MCF 10A (cell line): Measurements from ENCODE around the gene FNBP1. TPM values are rescaled to one million over a fixed set of nuclear protein-coding genes. Genes with fewer than 3 reads are reported as not detected.

Source experiments
- BruUV-seq: library from RNA; stranded (reverse); fragments of 400-500 nt; replicated peaks from 2 replicates; lab custom pipeline; 2021; lab: Mats Ljungman, UMichigan
- CTCF ChIA-PET: fragments of 300-600 bp; sonication (Branson Sonifier 250); formaldehyde crosslinking; extraction: SDS; loops from one replicate; lab custom pipeline; 2021; ENCODE audit warnings: antibody characterized with exemption, inconsistent platforms; lab: Yijun Ruan, JAX
- POLR2A ChIA-PET: fragments of 300-600, 350-650 bp; sonication (Branson Sonifier 250); formaldehyde crosslinking; extraction: SDS; loops from one replicate; lab custom pipeline; 2020; ENCODE audit warnings: antibody characterized with exemption, inconsistent platforms; lab: Yijun Ruan, JAX
- DNase-seq: peaks from one replicate; pipeline ENCODE4 v3.0.0-alpha.2; 2018; ENCODE audit not compliant: unreplicated experiment
- H3K27ac Mint-ChIP-seq: one replicate; pipeline ENCODE4 v1.8.0; 2022; ENCODE audit warnings: mild to moderate bottlenecking, low read depth, mixed read lengths; ENCODE audit not compliant: unreplicated experiment
- H3K27me3 Mint-ChIP-seq: one replicate; pipeline ENCODE4 v1.8.0; 2022; ENCODE audit warnings: mixed read lengths; ENCODE audit not compliant: insufficient read depth, unreplicated experiment
- H3K36me3 Mint-ChIP-seq: one replicate; pipeline ENCODE4 v1.8.0; 2022; ENCODE audit warnings: mild to moderate bottlenecking, moderate library complexity, mixed read lengths; ENCODE audit not compliant: insufficient read depth, unreplicated experiment
- H3K4me1 Mint-ChIP-seq: one replicate; pipeline ENCODE4 v1.8.0; 2022; ENCODE audit warnings: mixed read lengths; ENCODE audit not compliant: insufficient read depth, unreplicated experiment
- H3K4me3 Mint-ChIP-seq: one replicate; pipeline ENCODE4 v1.8.0; 2022; ENCODE audit warnings: mild to moderate bottlenecking, moderate library complexity, mixed read lengths; ENCODE audit not compliant: unreplicated experiment
- H3K9me3 Mint-ChIP-seq: one replicate; pipeline ENCODE4 v1.8.0; 2022; ENCODE audit warnings: mixed read lengths; ENCODE audit not compliant: unreplicated experiment
- intact Hi-C: fragments of 100-400 bp; cut with micrococcal nuclease; formaldehyde crosslinking; loops from 2 replicates; pipeline ENCODE4 v1.14.1; 2022
- total RNA-seq: library from RNA; stranded (reverse); gene quantifications from 2 replicates; pipeline ENCODE4 v1.2.3, GENCODE V29; 2022
- TF ChIP-seq, protein P1 (sequence below): fragments of 200-600 bp; IDR thresholded peaks from one replicate; pipeline ENCODE4 v1.8.0; 2022; ENCODE audit warnings: antibody characterized with exemption, mild to moderate bottlenecking; ENCODE audit not compliant: unreplicated experiment

The FNBP1 gene
- total RNA-seq, 1 experiment from 2014 or later, result 24.4 TPM

DNA sequence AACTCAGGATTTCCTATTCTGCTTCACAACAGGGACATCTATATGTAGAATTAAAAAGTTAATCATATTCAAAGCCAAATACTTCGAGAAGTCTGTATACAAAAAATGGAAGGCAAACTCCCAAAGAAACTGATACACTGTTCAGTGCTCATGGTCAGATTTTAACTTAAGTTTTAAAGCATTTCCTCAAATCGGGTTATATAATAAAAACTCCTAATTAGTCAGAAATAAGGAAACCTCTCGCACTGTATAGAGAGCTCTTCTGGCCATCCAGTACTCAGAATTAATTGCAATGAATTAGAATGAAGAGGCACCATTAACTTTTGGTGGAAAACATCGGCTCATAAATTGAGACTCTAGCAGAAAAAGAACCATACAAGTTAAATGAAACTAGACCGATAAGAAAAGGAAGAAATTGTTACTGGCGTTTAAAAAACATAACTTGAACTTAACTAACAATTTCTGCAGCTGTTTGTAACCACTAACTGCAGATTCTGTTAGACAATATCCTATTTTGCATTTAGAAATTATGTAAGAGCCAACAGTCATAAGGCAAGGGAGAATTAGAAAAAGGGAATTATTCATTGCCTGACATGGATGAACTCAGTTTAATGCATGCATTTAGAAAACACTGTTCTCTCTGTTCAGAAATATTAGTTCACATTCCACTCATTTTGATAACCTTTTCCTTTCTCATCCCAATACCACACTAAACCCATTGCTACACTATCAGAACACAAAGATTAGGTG is 96.6 kb downstream of the FNBP1 start:
- no TSS peak for BruUV-seq
- no peaks in the 10 kb centered on the region for H3K9me3 Mint-ChIP-seq
- no peaks in the 10 kb centered on the region for H3K27me3 Mint-ChIP-seq
- POLR2A ChIA-PET, result no interaction called here
- H3K36me3 Mint-ChIP-seq, result peaks cover 10% of the 10 kb centered on the region
- CTCF ChIA-PET, result no interaction called here
- H3K4me1 Mint-ChIP-seq, result no peaks in the 10 kb centered on the region
- intact Hi-C loops, result no loop called here
- TF ChIP-seq, protein P1, sequence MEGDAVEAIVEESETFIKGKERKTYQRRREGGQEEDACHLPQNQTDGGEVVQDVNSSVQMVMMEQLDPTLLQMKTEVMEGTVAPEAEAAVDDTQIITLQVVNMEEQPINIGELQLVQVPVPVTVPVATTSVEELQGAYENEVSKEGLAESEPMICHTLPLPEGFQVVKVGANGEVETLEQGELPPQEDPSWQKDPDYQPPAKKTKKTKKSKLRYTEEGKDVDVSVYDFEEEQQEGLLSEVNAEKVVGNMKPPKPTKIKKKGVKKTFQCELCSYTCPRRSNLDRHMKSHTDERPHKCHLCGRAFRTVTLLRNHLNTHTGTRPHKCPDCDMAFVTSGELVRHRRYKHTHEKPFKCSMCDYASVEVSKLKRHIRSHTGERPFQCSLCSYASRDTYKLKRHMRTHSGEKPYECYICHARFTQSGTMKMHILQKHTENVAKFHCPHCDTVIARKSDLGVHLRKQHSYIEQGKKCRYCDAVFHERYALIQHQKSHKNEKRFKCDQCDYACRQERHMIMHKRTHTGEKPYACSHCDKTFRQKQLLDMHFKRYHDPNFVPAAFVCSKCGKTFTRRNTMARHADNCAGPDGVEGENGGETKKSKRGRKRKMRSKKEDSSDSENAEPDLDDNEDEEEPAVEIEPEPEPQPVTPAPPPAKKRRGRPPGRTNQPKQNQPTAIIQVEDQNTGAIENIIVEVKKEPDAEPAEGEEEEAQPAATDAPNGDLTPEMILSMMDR, result no peak
- H3K4me3 Mint-ChIP-seq, result no peak overlapping the region
- no peak overlapping the region for H3K27ac Mint-ChIP-seq
- no peak for DNase-seq

DNA sequence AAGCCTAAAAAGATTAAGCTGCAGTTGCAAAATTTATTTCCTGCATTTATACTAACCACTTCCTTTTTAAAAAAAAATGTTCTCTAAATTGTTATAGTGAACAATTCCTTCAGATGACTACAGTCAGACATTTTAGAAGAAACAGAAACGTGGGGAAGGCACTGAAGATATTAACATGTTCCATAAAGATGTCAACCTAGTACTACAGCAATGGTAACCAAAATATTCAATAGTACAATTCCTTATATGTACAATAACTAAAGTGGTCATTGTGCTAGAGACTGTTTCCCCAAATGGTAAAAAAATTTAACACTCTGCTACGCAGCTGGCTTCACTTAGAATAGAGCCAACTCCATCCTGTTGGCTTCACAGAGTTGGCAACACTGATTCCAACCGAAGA is 97.7 kb downstream of the FNBP1 start:
- BruUV-seq, result no TSS peak
- CTCF ChIA-PET, result no interaction called here

DNA sequence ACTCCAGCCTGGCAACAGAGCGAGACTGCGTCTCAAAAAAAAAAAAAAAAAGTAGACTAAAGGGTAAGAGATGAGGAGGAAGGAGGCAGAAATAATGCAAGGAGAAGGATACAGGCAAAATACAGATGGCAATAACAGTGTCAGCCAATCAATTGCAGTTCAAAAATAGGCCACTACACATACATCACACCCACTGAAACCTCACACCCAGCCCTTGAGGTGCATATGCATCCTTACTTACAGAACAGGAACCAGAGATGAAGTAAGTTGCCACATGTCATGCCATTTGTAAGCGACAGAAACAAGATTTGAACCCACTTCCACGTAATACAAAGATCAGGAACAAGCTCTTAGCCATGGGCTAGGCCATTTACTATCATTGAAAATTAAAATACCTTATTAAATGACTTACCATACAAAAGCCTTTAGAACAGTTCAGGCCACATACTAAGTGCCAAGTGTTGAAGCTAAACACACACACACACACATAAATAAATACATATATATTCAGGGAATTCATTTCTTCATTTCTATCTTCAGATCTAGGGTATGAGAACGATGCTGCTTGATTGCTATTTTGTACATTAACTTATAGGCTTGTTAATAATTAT is 98.4 kb downstream of the FNBP1 start:
- H3K4me3 Mint-ChIP-seq, result no peak overlapping the region
- TF ChIP-seq, protein P1, result no peak
- POLR2A ChIA-PET, result interaction anchor here (0.5 kb wide), 1 partner anchor 19 kb away, joined by 4 read pairs; no protein-coding TSS in a partner anchor
- H3K27ac Mint-ChIP-seq, result no peak overlapping the region
- no peak for DNase-seq
- BruUV-seq, result no TSS peak
- H3K9me3 Mint-ChIP-seq, result no peaks in the 10 kb centered on the region
- H3K27me3 Mint-ChIP-seq, result no peaks in the 10 kb centered on the region
- intact Hi-C loops, result no loop called here
- no peaks in the 10 kb centered on the region for H3K4me1 Mint-ChIP-seq
- peaks cover 10% of the 10 kb centered on the region for H3K36me3 Mint-ChIP-seq
- CTCF ChIA-PET, result no interaction called here

More for the DNA sequence above, 97.7 kb downstream of the FNBP1 start:
- no peak overlapping the region for H3K4me3 Mint-ChIP-seq
- POLR2A ChIA-PET, result interaction anchor here (0.5 kb wide), 1 partner anchor 18 kb away, joined by 4 read pairs; no protein-coding TSS in a partner anchor
- H3K27ac Mint-ChIP-seq, result no peak overlapping the region
- H3K4me1 Mint-ChIP-seq, result no peaks in the 10 kb centered on the region
- intact Hi-C loops, result no loop called here
- no peak for DNase-seq
- TF ChIP-seq, protein P1, result no peak
- no peaks in the 10 kb centered on the region for H3K9me3 Mint-ChIP-seq
- H3K27me3 Mint-ChIP-seq, result no peaks in the 10 kb centered on the region
- H3K36me3 Mint-ChIP-seq, result peaks cover 10% of the 10 kb centered on the region

DNA sequence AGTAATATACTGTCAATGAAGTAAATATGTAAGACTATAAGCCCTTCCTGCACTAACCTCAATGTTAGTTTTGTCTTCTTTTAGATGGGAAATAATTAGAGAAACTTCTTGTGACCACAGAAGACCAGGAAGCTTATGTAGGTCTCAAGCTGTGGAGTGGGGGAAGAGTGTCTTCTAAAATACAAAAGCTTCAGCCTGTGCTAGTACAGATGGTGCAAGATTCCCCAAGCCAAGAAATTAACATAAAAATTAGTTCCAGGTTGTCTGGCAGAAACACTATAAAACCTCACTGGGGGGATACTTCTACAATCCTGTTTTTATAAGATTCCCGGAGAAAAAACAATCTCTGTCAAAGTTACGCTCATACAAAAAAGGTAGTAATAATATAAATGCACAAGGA is 103.6 kb downstream of the FNBP1 start:
- no peak for DNase-seq
- Mint-ChIP-seq H3K9me3 (no peaks in the 10 kb centered on the region), H3K27ac (no peak overlapping the region), H3K27me3 (no peaks in the 10 kb centered on the region), H3K4me3 (no peak overlapping the region), H3K36me3 (peaks cover 10% of the 10 kb centered on the region), H3K4me1 (no peaks in the 10 kb centered on the region)
- intact Hi-C loops, result no loop called here
- ChIA-PET CTCF (interaction anchor here (0.7 kb wide), 1 partner anchor 17 kb away, joined by 3 read pairs; no protein-coding TSS in a partner anchor), POLR2A (interaction anchor here (0.7 to 1.2 kb wide), 2 partner anchors 9 to 114 kb away, joined by 4 read pairs; partner anchors contain the start of gene GPR107)
- TF ChIP-seq, protein P1, result no peak
- no TSS peak for BruUV-seq
